GM23338 (cell line): ENCODE data around the gene ZFYVE28. TPM values are rescaled to one million over a fixed set of nuclear protein-coding genes. Genes with fewer than 3 reads are reported as not detected.

Experiments
- ATAC-seq: fragments of 200-7000 bp; cut with Tn5 transposase; 3 replicates; pipeline ENCODE4 v1.9.1; 2020
- DNase-seq: peaks from one replicate; pipeline ENCODE4 v3.0.0-alpha.2; 2015; ENCODE audit warnings: low spot score
- H2AFZ ChIP-seq: fragments of 200-600 bp; sonication (generic); 2 replicates; pipeline ENCODE4 v1.8.0; 2016; ENCODE audit warnings: antibody characterized with exemption, mild to moderate bottlenecking, moderate library complexity
- H3F3A ChIP-seq: fragments of 200-600 bp; sonication (generic); replicated peaks from 2 replicates; pipeline ENCODE4 v1.8.0; 2017; ENCODE audit warnings: antibody characterized with exemption, mixed run types, low read depth
- H3K27ac ChIP-seq: fragments of 200-600 bp; sonication (generic); 2 replicates; pipeline ENCODE4 v1.6.1; 2016; ENCODE audit warnings: low read depth
- H3K27me3 ChIP-seq: fragments of 200-600 bp; sonication (generic); 2 replicates; pipeline ENCODE4 v1.8.0; 2016; ENCODE audit warnings: mild to moderate bottlenecking, mixed run types, moderate library complexity; ENCODE audit not compliant: insufficient read depth
- H3K36me3 ChIP-seq: fragments of 200-600 bp; sonication (generic); 2 replicates; pipeline ENCODE4 v1.8.0; 2016; ENCODE audit warnings: mild to moderate bottlenecking; ENCODE audit not compliant: insufficient read depth
- H3K4me1 ChIP-seq: fragments of 200-600 bp; sonication (generic); 2 replicates; pipeline ENCODE4 v1.8.0; 2016; ENCODE audit warnings: mild to moderate bottlenecking, moderate library complexity; ENCODE audit not compliant: insufficient read depth
- H3K4me2 ChIP-seq: fragments of 200-600 bp; sonication (generic); 2 replicates; pipeline ENCODE4 v1.7.1; 2017; ENCODE audit warnings: mixed run types
- H3K4me3 ChIP-seq: fragments of 200-600 bp; sonication (generic); 2 replicates; pipeline ENCODE4 v1.6.1; 2016; ENCODE audit warnings: mixed run types
- H3K79me2 ChIP-seq: fragments of 200-600 bp; sonication (generic); replicated peaks from 2 replicates; pipeline ENCODE4 v1.8.0; 2017; ENCODE audit warnings: mild to moderate bottlenecking; ENCODE audit not compliant: insufficient read depth
- H3K9me2 ChIP-seq: fragments of 200-600 bp; sonication (generic); 2 replicates; pipeline ENCODE4 v1.8.0; 2017; ENCODE audit not compliant: insufficient read depth
- H4K20me1 ChIP-seq: fragments of 200-600 bp; sonication (generic); replicated peaks from 2 replicates; pipeline ENCODE4 v1.8.0; 2017; ENCODE audit warnings: mild to moderate bottlenecking; ENCODE audit not compliant: insufficient read depth
- H3K27ac Mint-ChIP-seq: 2 replicates; pipeline ENCODE4 v1.8.0; 2020; ENCODE audit warnings: inconsistent platforms, mild to moderate bottlenecking, moderate library complexity, mixed read lengths
- H3K27me3 Mint-ChIP-seq: 3 replicates; pipeline ENCODE4 v1.8.0; 2022; ENCODE audit warnings: low read depth, mild to moderate bottlenecking, moderate library complexity, mixed read lengths, inconsistent platforms; ENCODE audit not compliant: insufficient read depth, poor library complexity
- H3K36me3 Mint-ChIP-seq: 3 replicates; pipeline ENCODE4 v1.8.0; 2021; ENCODE audit warnings: low read depth, mild to moderate bottlenecking, inconsistent platforms, moderate library complexity, mixed read lengths
- H3K4me1 Mint-ChIP-seq: 3 replicates; pipeline ENCODE4 v1.8.0; 2020; ENCODE audit warnings: mild to moderate bottlenecking, inconsistent platforms, mixed read lengths
- H3K4me3 Mint-ChIP-seq: 3 replicates; pipeline ENCODE4 v1.8.0; 2021; ENCODE audit warnings: moderate library complexity, mild to moderate bottlenecking, inconsistent platforms, mixed read lengths
- H3K9me3 Mint-ChIP-seq: 3 replicates; pipeline ENCODE4 v1.8.0; 2020; ENCODE audit warnings: moderate library complexity, mild to moderate bottlenecking, inconsistent platforms, mixed read lengths
- CREB1 ChIP-seq: fragments of 250-450 bp; sonication (Bioruptor Pico); IDR thresholded peaks from 2 replicates; pipeline ENCODE4 v1.5.0; 2020; ENCODE audit warnings: low read depth, mild to moderate bottlenecking, moderate library complexity
- CTCF ChIP-seq, 2 experiments: fragments of 200-600 bp in 1 of 2; sonication (generic) in 1 of 2; conservative IDR thresholded peaks; 2 replicates each; pipeline versions ENCODE4 v1.5.1 to v1.6.1; 2016 to 2017; ENCODE audit warnings: antibody characterized with exemption in 2 of 2, low read depth in 2 of 2, mild to moderate bottlenecking in 2 of 2, moderate library complexity in 1 of 2
- ETS1 ChIP-seq: IDR thresholded peaks from 2 replicates; pipeline ENCODE4 v1.6.1; 2016; ENCODE audit warnings: antibody characterized with exemption
- EZH2 ChIP-seq: fragments of 200-600 bp; sonication (generic); IDR thresholded peaks from one replicate; pipeline ENCODE4 v1.8.0; 2017; ENCODE audit warnings: antibody characterized with exemption, mild to moderate bottlenecking, low read depth; ENCODE audit not compliant: unreplicated experiment
- EZH2phosphoT487 ChIP-seq: fragments of 200-600 bp; sonication (generic); IDR thresholded peaks from one replicate; pipeline ENCODE4 v1.8.1; 2018; ENCODE audit warnings: antibody characterized with exemption; ENCODE audit not compliant: unreplicated experiment
- JUNB ChIP-seq: IDR thresholded peaks from one replicate; pipeline ENCODE4 v1.6.1; 2016; ENCODE audit warnings: antibody characterized with exemption; ENCODE audit not compliant: unreplicated experiment
- NANOG ChIP-seq: IDR thresholded peaks from 2 replicates; pipeline ENCODE4 v1.6.1; 2016; ENCODE audit warnings: antibody characterized with exemption, borderline replicate concordance
- POLR2AphosphoS5 ChIP-seq: IDR thresholded peaks from 2 replicates; pipeline ENCODE4 v1.6.1; 2016; ENCODE audit warnings: antibody characterized with exemption, low read depth
- REST ChIP-seq: IDR thresholded peaks from one replicate; pipeline ENCODE4 v1.6.1; 2018; ENCODE audit warnings: antibody characterized with exemption; ENCODE audit not compliant: unreplicated experiment
- STAT1 ChIP-seq: IDR thresholded peaks from one replicate; pipeline ENCODE4 v1.6.1; 2016; ENCODE audit warnings: antibody characterized with exemption; ENCODE audit not compliant: unreplicated experiment
- ZNF114 ChIP-seq: fragments of 250-450 bp; sonication (Bioruptor Pico); IDR thresholded peaks from 2 replicates; pipeline ENCODE4 v1.5.0; 2020; ENCODE audit warnings: mild to moderate bottlenecking, moderate library complexity
- ZNF331 ChIP-seq: fragments of 250-450 bp; sonication (Bioruptor Pico); IDR thresholded peaks from 2 replicates; pipeline ENCODE4 v1.5.0; 2020; ENCODE audit warnings: low read depth, mild to moderate bottlenecking, moderate library complexity
- ZNF462 ChIP-seq: fragments of 250-450 bp; sonication (Bioruptor Pico); IDR thresholded peaks from 2 replicates; pipeline ENCODE4 v1.5.0; 2020; ENCODE audit warnings: mild to moderate bottlenecking, moderate library complexity
- polyA plus RNA-seq: library from polyadenylated mRNA; unstranded; fragments of >200 nt; fragmentation: Nextera tagmentation; extraction: Ambion mirVana; gene quantifications from 2 replicates; pipeline ENCODE4 v1.2.1, GENCODE V29; 2016
- total RNA-seq: library from RNA; depleted of rRNA; stranded (reverse); fragments of >200 nt; shearing (Covaris generic); gene quantifications from 2 replicates; pipeline ENCODE4 v1.2.3, GENCODE V29; 2014

The ZFYVE28 gene
- total and polyA plus RNA-seq, 2 experiments from 2014 or later = 2.6 to 4.6 TPM

GRCh38 chr4:2231082-2231481, 187.4 kb downstream of the ZFYVE28 start:
- H3K27ac ChIP-seq = no peak overlapping the region
- H3K79me2 ChIP-seq = 0 out of 2 replicates have a peak, but pooled peaks cover 5% of the 10 kb centered on the region
- H2AFZ ChIP-seq = no peak overlapping the region
- H4K20me1 ChIP-seq = peaks cover 4% of the 10 kb centered on the region; the same call in 1 of the 2 replicates
- no peaks in the 10 kb centered on the region for H3K4me1 ChIP-seq
- no peak overlapping the region for H3K4me2 ChIP-seq
- Mint-ChIP-seq H3K36me3 (peaks cover 9% of the 10 kb centered on the region; the same call in 2 of the 3 replicates), H3K9me3 (no peaks in the 10 kb centered on the region), H3K4me1 (peaks cover 5% of the 10 kb centered on the region; the same call in 2 of the 3 replicates), H3K27ac (no peak overlapping the region), H3K4me3 (no peak overlapping the region), H3K27me3 (no peaks in the 10 kb centered on the region)
- ATAC-seq = no peak
- no peak for DNase-seq
- H3K27me3 ChIP-seq = no peaks in the 10 kb centered on the region
- TF ChIP-seq ZNF114 (CRISPR knock-in tag) = no peak
- no peak for TF ChIP-seq STAT1
- no peak for TF ChIP-seq ZNF462 (CRISPR knock-in tag)
- no peak for TF ChIP-seq CTCF (conservative IDR thresholded peaks at IDR 0.05; ENCODE audit: low read depth in 2 of 2)
- no peak for TF ChIP-seq POLR2AphosphoS5
- no peak for TF ChIP-seq NANOG
- no peak for TF ChIP-seq CREB1
- TF ChIP-seq JUNB = no peak
- TF ChIP-seq REST = no peak
- TF ChIP-seq EZH2 = no peak
- TF ChIP-seq ZNF331 (CRISPR knock-in tag) = no peak
- TF ChIP-seq ETS1 = no peak
- TF ChIP-seq EZH2phosphoT487 = no peak
- H3K9me2 ChIP-seq = no peaks in the 10 kb centered on the region
- H3K4me3 ChIP-seq = no peak overlapping the region
- H3K36me3 ChIP-seq = peaks cover 15% of the 10 kb centered on the region; the same call in 1 of the 2 replicates
- H3F3A ChIP-seq = no peaks in the 10 kb centered on the region
